KMS-11 (cell line): Measurements from ENCODE around the gene GK2.

Experiments
- H2AFZ ChIP-seq: fragments of 200-600 bp; sonication (generic); 2 replicates; pipeline ENCODE4 v1.6.1; 2016; ENCODE audit warnings: antibody characterized with exemption, mixed run types, low read depth
- H3K27ac ChIP-seq: fragments of 200-600 bp; sonication (generic); 2 replicates; pipeline ENCODE4 v1.6.1; 2016; ENCODE audit warnings: mild to moderate bottlenecking, mixed run types
- H3K27me3 ChIP-seq: fragments of 200-600 bp; sonication (generic); 2 replicates; pipeline ENCODE4 v1.6.1; 2017; ENCODE audit warnings: mild to moderate bottlenecking, low read depth, mixed run types, moderate library complexity; ENCODE audit not compliant: insufficient read depth
- H3K36me3 ChIP-seq: fragments of 200-600 bp; sonication (generic); 2 replicates; pipeline ENCODE4 v1.6.1; 2017; ENCODE audit warnings: mild to moderate bottlenecking, mixed run types; ENCODE audit not compliant: insufficient read depth
- H3K4me1 ChIP-seq: fragments of 200-600 bp; sonication (generic); 2 replicates; pipeline ENCODE4 v1.6.1; 2016; ENCODE audit warnings: mild to moderate bottlenecking, low read depth, mixed run types; ENCODE audit not compliant: poor library complexity, severe bottlenecking
- H3K4me2 ChIP-seq: fragments of 200-600 bp; sonication (generic); 2 replicates; pipeline ENCODE4 v1.7.0; 2016; ENCODE audit warnings: mild to moderate bottlenecking, mixed run types
- H3K4me3 ChIP-seq: fragments of 200-600 bp; sonication (generic); IDR thresholded peaks from 2 replicates; pipeline ENCODE4 v1.6.1; 2017; ENCODE audit warnings: low read depth, low read length, mixed read lengths; ENCODE audit not compliant: insufficient read depth
- H3K79me2 ChIP-seq: fragments of 200-600 bp; sonication (generic); 2 replicates; pipeline ENCODE4 v1.6.1; 2016; ENCODE audit warnings: low read depth, mixed run types; ENCODE audit not compliant: insufficient read depth
- H3K9ac ChIP-seq: fragments of 200-600 bp; sonication (generic); 2 replicates; pipeline ENCODE4 v1.6.1; 2016; ENCODE audit warnings: mild to moderate bottlenecking, mixed run types
- H4K20me1 ChIP-seq: fragments of 200-600 bp; sonication (generic); 2 replicates; pipeline ENCODE4 v1.6.1; 2016; ENCODE audit warnings: mild to moderate bottlenecking, mixed run types; ENCODE audit not compliant: insufficient read depth
- TF ChIP-seq, protein P1 (sequence below): fragments of 200-600 bp; sonication (generic); conservative IDR thresholded peaks from 2 replicates; pipeline ENCODE4 v1.6.1; 2017; ENCODE audit warnings: low read depth, mild to moderate bottlenecking, antibody characterized with exemption, low read length, moderate library complexity, mixed read lengths

The GK2 gene

DNA sequence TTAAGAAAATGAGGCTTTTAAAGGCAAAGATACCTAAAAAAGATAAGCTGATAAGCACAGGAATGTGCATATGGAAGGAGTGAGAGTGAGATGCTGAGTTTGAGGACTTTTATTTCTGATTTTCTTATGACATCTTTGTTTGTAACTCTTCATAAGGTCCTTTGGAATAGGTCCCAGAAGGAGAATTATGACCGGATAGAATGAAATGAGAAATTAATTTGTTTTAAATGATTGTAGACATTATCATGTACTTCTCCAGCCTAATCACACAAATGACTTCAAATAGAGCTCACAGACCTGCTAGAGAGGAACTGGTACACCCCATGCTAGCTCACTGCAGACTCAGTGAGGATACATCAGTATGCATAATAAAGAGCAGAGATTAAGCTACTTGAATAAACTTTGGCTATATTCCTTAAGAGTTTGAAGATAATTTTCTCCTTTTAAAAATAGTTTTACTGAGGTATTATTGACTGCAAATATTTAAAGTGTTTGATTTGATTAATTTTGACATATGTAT lies 5.6 kb downstream of the GK2 start:
- TF ChIP-seq, protein P1, sequence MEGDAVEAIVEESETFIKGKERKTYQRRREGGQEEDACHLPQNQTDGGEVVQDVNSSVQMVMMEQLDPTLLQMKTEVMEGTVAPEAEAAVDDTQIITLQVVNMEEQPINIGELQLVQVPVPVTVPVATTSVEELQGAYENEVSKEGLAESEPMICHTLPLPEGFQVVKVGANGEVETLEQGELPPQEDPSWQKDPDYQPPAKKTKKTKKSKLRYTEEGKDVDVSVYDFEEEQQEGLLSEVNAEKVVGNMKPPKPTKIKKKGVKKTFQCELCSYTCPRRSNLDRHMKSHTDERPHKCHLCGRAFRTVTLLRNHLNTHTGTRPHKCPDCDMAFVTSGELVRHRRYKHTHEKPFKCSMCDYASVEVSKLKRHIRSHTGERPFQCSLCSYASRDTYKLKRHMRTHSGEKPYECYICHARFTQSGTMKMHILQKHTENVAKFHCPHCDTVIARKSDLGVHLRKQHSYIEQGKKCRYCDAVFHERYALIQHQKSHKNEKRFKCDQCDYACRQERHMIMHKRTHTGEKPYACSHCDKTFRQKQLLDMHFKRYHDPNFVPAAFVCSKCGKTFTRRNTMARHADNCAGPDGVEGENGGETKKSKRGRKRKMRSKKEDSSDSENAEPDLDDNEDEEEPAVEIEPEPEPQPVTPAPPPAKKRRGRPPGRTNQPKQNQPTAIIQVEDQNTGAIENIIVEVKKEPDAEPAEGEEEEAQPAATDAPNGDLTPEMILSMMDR = no peak
- no peaks in the 10 kb centered on the region for H4K20me1 ChIP-seq
- H3K4me2 ChIP-seq = no peak overlapping the region
- H3K27ac ChIP-seq = no peak overlapping the region
- no peak overlapping the region for H2AFZ ChIP-seq
- H3K4me1 ChIP-seq = no peaks in the 10 kb centered on the region
- H3K36me3 ChIP-seq = no peaks in the 10 kb centered on the region
- H3K27me3 ChIP-seq = no peaks in the 10 kb centered on the region
- no peak overlapping the region for H3K9ac ChIP-seq
- H3K79me2 ChIP-seq = no peaks in the 10 kb centered on the region
- no peak overlapping the region for H3K4me3 ChIP-seq

DNA sequence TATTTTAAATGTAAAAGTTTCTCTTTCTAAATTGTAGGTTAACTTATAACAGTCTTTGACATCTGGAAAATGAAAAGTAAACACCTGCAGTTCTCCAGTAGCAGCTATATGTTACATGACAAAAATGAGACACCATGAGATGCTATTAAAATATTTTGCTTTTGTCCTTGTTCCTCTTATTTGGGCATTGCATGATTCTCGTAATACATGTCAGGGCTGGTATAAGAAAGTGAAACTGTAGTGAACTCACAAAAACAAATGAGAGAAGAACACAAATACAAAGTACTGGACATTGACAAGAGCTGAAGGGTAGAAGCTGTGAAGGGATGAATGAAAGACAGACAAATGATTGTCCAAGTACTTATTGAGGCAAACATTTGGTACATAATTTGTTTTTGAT lies 9.0 kb downstream of the GK2 start:
- Histone ChIP-seq H3K27ac (no peak overlapping the region), H3K36me3 (no peaks in the 10 kb centered on the region), H3K79me2 (no peaks in the 10 kb centered on the region), H3K4me1 (no peaks in the 10 kb centered on the region), H3K9ac (no peak overlapping the region), H3K27me3 (no peaks in the 10 kb centered on the region), H3K4me3 (no peak overlapping the region), H3K4me2 (no peak overlapping the region), H2AFZ (no peak overlapping the region), H4K20me1 (no peaks in the 10 kb centered on the region)
- TF ChIP-seq, protein P1 = no peak

DNA sequence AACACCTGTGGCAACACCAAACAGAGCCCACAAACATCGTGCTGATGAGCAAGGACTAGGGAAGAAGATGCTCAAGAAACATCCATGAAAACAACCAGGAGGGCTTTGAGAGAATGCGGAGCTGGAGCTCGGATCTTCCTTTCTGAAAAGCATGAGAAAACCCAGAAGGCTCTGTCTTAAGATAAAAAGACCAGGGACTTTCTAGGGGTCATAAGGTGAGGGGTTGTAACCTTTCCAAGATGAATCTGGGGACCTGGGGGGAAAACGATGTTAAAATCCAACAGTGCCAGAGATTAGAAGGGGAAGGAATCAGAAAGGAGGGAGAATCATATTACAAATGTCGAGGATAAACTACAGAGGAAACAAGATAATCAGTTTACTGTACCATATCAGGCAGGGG lies 10.1 kb downstream of the GK2 start:
- Histone ChIP-seq H3K27ac (no peak overlapping the region), H3K4me2 (no peak overlapping the region), H4K20me1 (no peaks in the 10 kb centered on the region), H3K36me3 (no peaks in the 10 kb centered on the region), H3K79me2 (no peaks in the 10 kb centered on the region), H3K4me1 (no peaks in the 10 kb centered on the region), H3K9ac (no peak overlapping the region), H3K27me3 (no peaks in the 10 kb centered on the region), H3K4me3 (no peak overlapping the region), H2AFZ (no peak overlapping the region)
- TF ChIP-seq, protein P1 = no peak

DNA sequence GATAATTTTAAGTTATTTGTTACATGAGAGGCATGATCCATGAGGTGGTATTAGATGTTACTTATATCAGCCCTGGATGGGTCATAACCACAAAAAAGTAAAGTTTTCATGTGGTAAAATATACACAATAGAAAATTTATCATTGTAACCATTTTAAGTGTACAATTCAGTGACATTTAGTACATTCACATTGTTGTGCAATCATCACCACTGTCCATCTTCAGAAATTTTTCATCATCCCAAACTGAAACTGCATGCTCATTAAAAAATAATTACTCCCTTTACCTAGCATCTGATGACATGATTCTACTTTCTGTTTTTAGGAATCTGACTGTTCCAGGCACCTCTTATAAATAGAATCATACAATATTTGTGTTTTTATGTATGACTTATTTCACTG lies 11.2 kb downstream of the GK2 start:
- Histone ChIP-seq H3K4me1 (no peaks in the 10 kb centered on the region), H3K4me3 (no peak overlapping the region), H3K79me2 (no peaks in the 10 kb centered on the region), H3K36me3 (no peaks in the 10 kb centered on the region), H2AFZ (no peak overlapping the region), H3K9ac (no peak overlapping the region), H3K27me3 (no peaks in the 10 kb centered on the region), H3K27ac (no peak overlapping the region), H4K20me1 (no peaks in the 10 kb centered on the region), H3K4me2 (no peak overlapping the region)
- TF ChIP-seq, protein P1 = no peak
